Measurements from ENCODE around the gene WDR74.

- TF ChIP-seq POLR2A (IDR thresholded peaks at IDR 0.05; ENCODE audit: low read depth, low read length) (no peak), POLR2AphosphoS5 (IDR thresholded peaks at IDR 0.05; ENCODE audit: low read depth, low read length) (no peak)
Measured at GRCh38 chr11:62796281-62796680, 43.1 kb downstream of the WDR74 start.
